H1 (cell line): ENCODE results near the gene BRD8. TPM values are rescaled to one million over a fixed set of nuclear protein-coding genes. Genes with fewer than 3 reads are reported as not detected.
"Not testable (repeated sequence)": the region's sequence is repeated elsewhere in the genome, so short reads cannot be mapped to it uniquely, and the experiment has no call there.

ENCODE experiments used
- CTCF ChIA-PET: fragments of 300-600 bp; sonication (Branson Sonifier 250); formaldehyde crosslinking; loops from one replicate; lab custom pipeline; 2021; ENCODE audit not compliant: partially characterized antibody; lab: Charles Lee
- POLR2A ChIA-PET: fragments of 300-600 bp; sonication (Branson Sonifier 250); formaldehyde crosslinking; loops from one replicate; lab custom pipeline; 2021; ENCODE audit warnings: inconsistent platforms; ENCODE audit not compliant: partially characterized antibody; lab: Charles Lee
- DNase-seq, 2 experiments: peaks; one replicate each; pipeline versions ENCODE4 v3.0.0 to v3.0.0-alpha.2; 2010 to 2022; ENCODE audit warnings: low spot score in 2 of 2, low read depth in 1 of 2, mixed read lengths in 1 of 2
- FAIRE-seq: peaks from 2 replicates; lab custom pipeline; 2011; peaks lifted over from hg19 to GRCh38; lab: Jason Lieb, UNC
- H2AFZ ChIP-seq: 2 replicates; pipeline ENCODE4 v1.8.1; 2012; ENCODE audit warnings: low read length, inconsistent platforms
- H2AK5ac ChIP-seq: 2 replicates; pipeline ENCODE4 v1.6.1; 2013; ENCODE audit warnings: low read depth, low read length
- H2BK120ac ChIP-seq: replicated peaks from 2 replicates; pipeline ENCODE3; 2013; ENCODE audit warnings: low read depth, low read length, inconsistent platforms
- H2BK12ac ChIP-seq: 2 replicates; pipeline ENCODE4 v1.6.1; 2013; ENCODE audit warnings: low read depth, low read length
- H2BK15ac ChIP-seq: 2 replicates; pipeline ENCODE4 v1.6.1; 2013; ENCODE audit warnings: low read length
- H2BK20ac ChIP-seq: 2 replicates; pipeline ENCODE4 v1.6.1; 2013; ENCODE audit warnings: low read length
- H2BK5ac ChIP-seq: 2 replicates; pipeline ENCODE4 v1.6.1; 2013; ENCODE audit warnings: low read depth, low read length
- H3K14ac ChIP-seq: 2 replicates; pipeline ENCODE4 v1.6.1; 2013; ENCODE audit warnings: inconsistent platforms; ENCODE audit not compliant: insufficient read length
- H3K18ac ChIP-seq: 2 replicates; pipeline ENCODE4 v1.6.1; 2013; ENCODE audit warnings: low read length; ENCODE audit errors: extremely low read depth
- H3K23ac ChIP-seq: 2 replicates; pipeline ENCODE4 v1.6.1; 2013; ENCODE audit warnings: inconsistent platforms; ENCODE audit not compliant: insufficient read length
- H3K23me2 ChIP-seq: 2 replicates; pipeline ENCODE4 v1.6.1; 2013; ENCODE audit warnings: low read depth, low read length
- H3K27ac ChIP-seq: 2 replicates; pipeline ENCODE4 v1.6.1; 2011; ENCODE audit warnings: low read depth, low read length, inconsistent platforms
- H3K27me3 ChIP-seq, 4 experiments: replicated peaks in 1 of 4; 1 replicate in 1 of 4; 2 replicates in 3 of 4; pipeline versions ENCODE4 v1.6.1 to v1.8.1; 2011 to 2013; ENCODE audit warnings: low read length in 3 of 4, mild to moderate bottlenecking in 3 of 4, inconsistent platforms in 2 of 4, mixed read lengths in 2 of 4, moderate library complexity in 1 of 4; ENCODE audit not compliant: control insufficient read depth in 3 of 4, insufficient read depth in 3 of 4; ENCODE audit errors: extremely low read depth in 1 of 4
- H3K36me3 ChIP-seq, 4 experiments: 2 replicates each; pipeline versions ENCODE4 v1.6.1 to v1.8.1; 2011 to 2013; ENCODE audit warnings: mild to moderate bottlenecking in 4 of 4, low read length in 3 of 4, moderate library complexity in 2 of 4, control low read depth in 1 of 4, inconsistent platforms in 1 of 4; ENCODE audit not compliant: insufficient read depth in 4 of 4, control insufficient read depth in 2 of 4
- H3K4ac ChIP-seq: replicated peaks from 2 replicates; pipeline ENCODE3; 2013; ENCODE audit warnings: low read length, low read depth, mixed read lengths, inconsistent platforms; ENCODE audit not compliant: insufficient read length
- H3K4me1 ChIP-seq, 4 experiments: replicated peaks in 1 of 4; 1 replicate in 1 of 4; 2 replicates in 3 of 4; pipeline versions ENCODE4 v1.6.1 to v1.8.1; 2011 to 2013; ENCODE audit warnings: low read length in 3 of 4, inconsistent platforms in 2 of 4, mixed read lengths in 1 of 4; ENCODE audit not compliant: insufficient read depth in 4 of 4, control insufficient read depth in 3 of 4
- H3K4me2 ChIP-seq, 2 experiments: 2 replicates each; pipeline versions ENCODE4 v1.6.1 to v1.8.1; 2011 to 2013; ENCODE audit warnings: low read depth in 2 of 2, low read length in 2 of 2, control low read depth in 1 of 2, inconsistent platforms in 1 of 2, mild to moderate bottlenecking in 1 of 2; ENCODE audit not compliant: insufficient read depth in 1 of 2
- H3K4me3 ChIP-seq, 4 experiments: fragments of 200-600, 300-600 bp in 1 of 4; sonication (generic), shearing (Covaris generic), sonication (Bioruptor Twin) in 1 of 4; 2 replicates each; pipeline versions ENCODE4 v1.5.1 to v1.8.1; 2011 to 2016; ENCODE audit warnings: low read length in 4 of 4, low read depth in 3 of 4, control low read depth in 2 of 4, inconsistent platforms in 2 of 4, mild to moderate bottlenecking in 2 of 4, mixed read lengths in 1 of 4, moderate library complexity in 1 of 4; ENCODE audit not compliant: insufficient read depth in 2 of 4; ENCODE audit errors: extremely low read depth in 1 of 4
- H3K56ac ChIP-seq: replicated peaks from 2 replicates; pipeline ENCODE3; 2013; ENCODE audit warnings: low read depth, mild to moderate bottlenecking, mixed read lengths, low read length, inconsistent platforms; ENCODE audit not compliant: insufficient read length
- H3K79me1 ChIP-seq: 2 replicates; pipeline ENCODE4 v1.6.1; 2013; ENCODE audit warnings: low read depth, low read length, control low read depth
- H3K79me2 ChIP-seq, 2 experiments: 2 replicates each; pipeline versions ENCODE4 v1.6.1 to v1.8.1; 2012 to 2013; ENCODE audit warnings: low read length in 2 of 2, mild to moderate bottlenecking in 2 of 2, inconsistent platforms in 1 of 2; ENCODE audit not compliant: insufficient read depth in 2 of 2, control insufficient read depth in 1 of 2
- H3K9ac ChIP-seq, 4 experiments: replicated peaks in 1 of 4; 1 replicate in 1 of 4; 2 replicates in 3 of 4; pipeline versions ENCODE4 v1.6.1 to v1.8.1; 2011 to 2013; ENCODE audit warnings: low read depth in 3 of 4, low read length in 3 of 4, control low read depth in 2 of 4, mild to moderate bottlenecking in 2 of 4, moderate library complexity in 2 of 4, inconsistent platforms in 1 of 4; ENCODE audit errors: extremely low read depth in 1 of 4
- H3K9me3 ChIP-seq, 2 experiments: 2 replicates each; pipeline versions ENCODE4 v1.6.1 to v1.8.1; 2012 to 2013; ENCODE audit warnings: mild to moderate bottlenecking in 2 of 2, moderate library complexity in 2 of 2, control low read depth in 1 of 2, inconsistent platforms in 1 of 2, low read depth in 1 of 2, low read length in 1 of 2, mixed read lengths in 1 of 2; ENCODE audit not compliant: insufficient read depth in 2 of 2
- H4K20me1 ChIP-seq, 2 experiments: replicated peaks in 1 of 2; 2 replicates each; pipeline versions ENCODE3 to v1.8.1; 2011 to 2013; ENCODE audit warnings: inconsistent platforms in 2 of 2, low read length in 2 of 2, mild to moderate bottlenecking in 1 of 2; ENCODE audit not compliant: insufficient read depth in 2 of 2, control insufficient read depth in 1 of 2
- H4K5ac ChIP-seq: 2 replicates; pipeline ENCODE4 v1.6.1; 2013; ENCODE audit warnings: low read length, low read depth, mixed read lengths, inconsistent platforms; ENCODE audit not compliant: insufficient read length
- H4K8ac ChIP-seq: 2 replicates; pipeline ENCODE4 v1.8.0; 2013; ENCODE audit warnings: mild to moderate bottlenecking, moderate library complexity, low read length, inconsistent platforms; ENCODE audit not compliant: insufficient read depth; ENCODE audit errors: extremely low read depth
- H4K91ac ChIP-seq: replicated peaks from 2 replicates; pipeline ENCODE3; 2013; ENCODE audit warnings: low read length, mixed read lengths, inconsistent platforms; ENCODE audit not compliant: insufficient read length
- SRF ChIP-seq: IDR thresholded peaks from 2 replicates; pipeline ENCODE4 v1.6.1; 2011; ENCODE audit warnings: mild to moderate bottlenecking, low read depth, low read length, moderate library complexity
- whole genome bisulfite sequencing, 2 experiments: shearing (Covaris generic) in 1 of 2; methylation state at CpG; one replicate each; pipeline versions ENCODE4 v1.1.6 to v1.1.7; 2013 to 2015; ENCODE audit warnings: low lambda C conversion rate in 2 of 2, mixed read lengths in 2 of 2, inconsistent platforms in 1 of 2, low coverage in 1 of 2, missing lambda C conversion rate in 1 of 2; ENCODE audit not compliant: insufficient replicate concordance in 2 of 2, insufficient coverage in 1 of 2, insufficient read length in 1 of 2; ENCODE audit errors: extremely low coverage in 1 of 2, missing lambda C conversion rate in 1 of 2; 5-methylcytosine and 5-hydroxymethylcytosine counted together
- polyA plus RNA-seq, 7 experiments: library from polyadenylated mRNA; depleted of rRNA in 3 of 7; stranded (reverse) in 5 of 7; unstranded in 2 of 7; fragments of >200 nt in 5 of 7; fragments of 200-250 nt in 2 of 7; gene quantifications; 1 replicate in 5 of 7; 2 replicates in 1 of 7; 4 replicates in 1 of 7; pipeline versions ENCODE4 v1.2.1 to v1.2.3, GENCODE V29; 2011 to 2013; ENCODE audit warnings: missing spikeins in 2 of 7, mixed read lengths in 2 of 7
- total RNA-seq: library from RNA; stranded (reverse); fragmentation: NEBNext Ultra II Directional; extraction: Animal tissue kit (Norgen Biotek cat#: 25700); gene quantifications from 2 replicates; pipeline ENCODE4 v1.2.1, GENCODE V29; 2021

BRD8 gene
- total and polyA plus RNA-seq, 2 of the 8 experiments (the other 6 are each of a cell fraction or from before 2014, with no cell fraction given) = 37.8 to 75.8 TPM

DNA sequence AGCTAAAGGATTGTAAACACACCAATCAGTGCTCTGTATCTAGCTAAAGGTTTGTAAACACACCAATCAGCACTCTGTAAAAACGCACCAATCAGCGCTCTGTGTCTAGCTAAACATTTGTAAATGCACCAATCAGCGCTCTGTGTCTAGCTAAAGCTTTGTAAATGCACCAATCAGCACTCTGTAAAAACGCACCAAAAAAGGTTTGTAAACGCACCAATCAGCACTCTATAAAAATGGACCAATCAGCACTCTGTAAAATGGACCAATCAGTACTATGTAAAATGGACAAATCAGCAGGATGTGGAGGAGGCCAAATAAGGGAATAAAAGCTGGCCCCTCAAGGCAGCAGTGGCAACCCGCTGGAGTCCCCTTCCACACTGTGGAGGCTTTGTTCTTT is 34.9 kb downstream of the BRD8 start:
- not testable (repeated sequence) for H3K23me2 ChIP-seq, H2BK120ac ChIP-seq, H2BK20ac ChIP-seq, H3K23ac ChIP-seq, FAIRE-seq, H3K79me1 ChIP-seq, H2AK5ac ChIP-seq, H3K4me1 ChIP-seq, DNase-seq, H2BK12ac ChIP-seq, H3K36me3 ChIP-seq, H4K5ac ChIP-seq, H4K20me1 ChIP-seq, H4K8ac ChIP-seq, H3K4me2 ChIP-seq, H3K18ac ChIP-seq, H3K79me2 ChIP-seq, H3K27me3 ChIP-seq, H3K14ac ChIP-seq, H4K91ac ChIP-seq
- CTCF ChIA-PET = interaction anchor here (1.0 to 1.7 kb wide), 4 partner anchors 10 to 79 kb away, joined by 4 to 6 read pairs (median 5); no protein-coding TSS in a partner anchor
- POLR2A ChIA-PET = interaction anchor here (1.5 kb wide), 1 partner anchor 188 kb away, joined by 3 read pairs; the partner anchor contains the start of gene CDC25C
- TF ChIP-seq SRF = peak; percentile 52; the same call in 1 of the 2 replicates
- TF ChIP-seq, all 59 proteins: peak for 1; not testable (repeated sequence) for 58
- not testable (repeated sequence) for H3K56ac ChIP-seq, H2BK15ac ChIP-seq, H2BK5ac ChIP-seq, H2AFZ ChIP-seq, H3K9me3 ChIP-seq, H3K4me3 ChIP-seq, H3K27ac ChIP-seq, H3K4ac ChIP-seq, H3K9ac ChIP-seq
- 95% methylated on average over 6 of the region's 6 CpGs; no CpG with 5 or more reads in 1 of the 2 experiments for whole genome bisulfite sequencing, 2 experiments
